HL-60 (cell line): Measurements from ENCODE around the gene SIGLEC10.

Experiments
- GABPA ChIP-seq: IDR thresholded peaks from 2 replicates; pipeline ENCODE4 v1.6.1; 2012; ENCODE audit warnings: low read depth
- POLR2AphosphoS5 ChIP-seq: IDR thresholded peaks from 2 replicates; pipeline ENCODE4 v1.6.1; 2012; ENCODE audit warnings: low read depth
- REST ChIP-seq: IDR thresholded peaks from 2 replicates; pipeline ENCODE4 v1.6.1; 2012; ENCODE audit warnings: low read depth; ENCODE audit not compliant: insufficient replicate concordance
- SPI1 ChIP-seq: IDR thresholded peaks from 2 replicates; pipeline ENCODE4 v1.6.1; 2012; ENCODE audit warnings: low read depth, mild to moderate bottlenecking, borderline replicate concordance
- TF ChIP-seq, protein P1 (sequence below): IDR thresholded peaks from one replicate; pipeline ENCODE4 v1.5.1; 2011; ENCODE audit warnings: low read length, control low read depth, inconsistent platforms; ENCODE audit not compliant: insufficient read depth

DNA sequence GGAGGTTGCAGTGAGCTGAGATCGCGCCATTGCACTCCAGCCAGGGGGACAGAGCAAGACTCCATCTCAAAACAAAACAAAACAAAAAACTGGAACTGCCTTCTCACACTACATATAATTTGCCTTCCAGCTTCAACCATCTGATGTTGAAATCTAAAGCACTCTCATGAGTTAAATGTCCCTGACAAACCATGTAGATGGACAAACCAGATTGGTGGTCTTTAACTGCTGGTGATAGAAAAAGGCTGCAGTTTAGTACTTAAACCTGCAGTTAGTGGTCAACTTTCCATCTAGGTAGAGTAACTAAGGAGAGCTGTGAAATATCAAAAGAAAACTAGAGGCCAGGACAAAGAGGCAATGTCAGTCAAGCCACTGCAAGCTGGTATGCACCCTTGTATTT is 21.3 kb downstream of the SIGLEC10 start:
- no peak for TF ChIP-seq POLR2AphosphoS5
- TF ChIP-seq, protein P1, sequence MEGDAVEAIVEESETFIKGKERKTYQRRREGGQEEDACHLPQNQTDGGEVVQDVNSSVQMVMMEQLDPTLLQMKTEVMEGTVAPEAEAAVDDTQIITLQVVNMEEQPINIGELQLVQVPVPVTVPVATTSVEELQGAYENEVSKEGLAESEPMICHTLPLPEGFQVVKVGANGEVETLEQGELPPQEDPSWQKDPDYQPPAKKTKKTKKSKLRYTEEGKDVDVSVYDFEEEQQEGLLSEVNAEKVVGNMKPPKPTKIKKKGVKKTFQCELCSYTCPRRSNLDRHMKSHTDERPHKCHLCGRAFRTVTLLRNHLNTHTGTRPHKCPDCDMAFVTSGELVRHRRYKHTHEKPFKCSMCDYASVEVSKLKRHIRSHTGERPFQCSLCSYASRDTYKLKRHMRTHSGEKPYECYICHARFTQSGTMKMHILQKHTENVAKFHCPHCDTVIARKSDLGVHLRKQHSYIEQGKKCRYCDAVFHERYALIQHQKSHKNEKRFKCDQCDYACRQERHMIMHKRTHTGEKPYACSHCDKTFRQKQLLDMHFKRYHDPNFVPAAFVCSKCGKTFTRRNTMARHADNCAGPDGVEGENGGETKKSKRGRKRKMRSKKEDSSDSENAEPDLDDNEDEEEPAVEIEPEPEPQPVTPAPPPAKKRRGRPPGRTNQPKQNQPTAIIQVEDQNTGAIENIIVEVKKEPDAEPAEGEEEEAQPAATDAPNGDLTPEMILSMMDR: no peak
- no peak for TF ChIP-seq REST
- TF ChIP-seq SPI1: no peak
- TF ChIP-seq GABPA: no peak
